ENCODE data around the gene TSPAN32. TPM values are rescaled to one million over a fixed set of nuclear protein-coding genes. Genes with fewer than 3 reads are reported as not detected.
A peak's percentile ranks its signal among the peaks of the same experiment; 100 is the strongest.
"Not testable (repeated sequence)": the region's sequence is repeated elsewhere in the genome, so short reads cannot be mapped to it uniquely, and the experiment has no call there.

TSPAN32 gene
- total RNA-seq, 1 donor = 1.4 TPM

DNA sequence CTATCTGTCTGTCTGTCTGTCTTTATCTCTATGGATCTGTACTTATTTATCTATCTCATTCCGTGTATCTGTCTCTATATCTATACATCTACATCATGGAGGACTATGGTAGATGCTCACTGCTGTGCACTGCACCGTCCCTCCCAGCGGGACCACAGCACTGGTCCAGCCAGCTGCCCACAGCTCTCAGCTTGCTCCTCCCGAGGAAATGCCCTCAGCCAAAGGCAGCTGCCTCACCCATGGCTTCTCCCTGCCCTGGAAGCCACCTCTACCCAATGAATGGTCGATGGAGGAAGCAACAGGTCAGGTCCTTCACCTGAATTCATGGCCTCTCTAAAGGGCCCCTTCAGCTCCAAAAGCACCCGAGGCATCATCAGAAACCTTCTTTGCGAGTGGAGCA lies 60.6 kb downstream of the TSPAN32 start:
- no peak for DNase-seq (ENCODE audit: insufficient read length, low spot score, missing footprints)
- H3K27me3 ChIP-seq (ENCODE audit: insufficient read depth, low read length) = no peaks in the 10 kb centered on the region
- no peaks in the 10 kb centered on the region for H4K20me1 ChIP-seq (ENCODE audit: insufficient read depth, low read length)
- TF ChIP-seq, protein P1, sequence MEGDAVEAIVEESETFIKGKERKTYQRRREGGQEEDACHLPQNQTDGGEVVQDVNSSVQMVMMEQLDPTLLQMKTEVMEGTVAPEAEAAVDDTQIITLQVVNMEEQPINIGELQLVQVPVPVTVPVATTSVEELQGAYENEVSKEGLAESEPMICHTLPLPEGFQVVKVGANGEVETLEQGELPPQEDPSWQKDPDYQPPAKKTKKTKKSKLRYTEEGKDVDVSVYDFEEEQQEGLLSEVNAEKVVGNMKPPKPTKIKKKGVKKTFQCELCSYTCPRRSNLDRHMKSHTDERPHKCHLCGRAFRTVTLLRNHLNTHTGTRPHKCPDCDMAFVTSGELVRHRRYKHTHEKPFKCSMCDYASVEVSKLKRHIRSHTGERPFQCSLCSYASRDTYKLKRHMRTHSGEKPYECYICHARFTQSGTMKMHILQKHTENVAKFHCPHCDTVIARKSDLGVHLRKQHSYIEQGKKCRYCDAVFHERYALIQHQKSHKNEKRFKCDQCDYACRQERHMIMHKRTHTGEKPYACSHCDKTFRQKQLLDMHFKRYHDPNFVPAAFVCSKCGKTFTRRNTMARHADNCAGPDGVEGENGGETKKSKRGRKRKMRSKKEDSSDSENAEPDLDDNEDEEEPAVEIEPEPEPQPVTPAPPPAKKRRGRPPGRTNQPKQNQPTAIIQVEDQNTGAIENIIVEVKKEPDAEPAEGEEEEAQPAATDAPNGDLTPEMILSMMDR (IDR thresholded peaks at IDR 0.05; ENCODE audit: extremely low read depth, low read depth, low read length) = no peak
- no peaks in the 10 kb centered on the region for H3K4me1 ChIP-seq (ENCODE audit: insufficient read depth, low read length)
- H3K4me2 ChIP-seq (ENCODE audit: insufficient read depth, low read length) = no peak overlapping the region
- no peaks in the 10 kb centered on the region for H3K9me3 ChIP-seq (ENCODE audit: low read depth, low read length)
- H3K4me3 ChIP-seq (ENCODE audit: insufficient read depth, low read length) = no peak overlapping the region
- H3K27ac ChIP-seq (ENCODE audit: low read depth, low read length) = no peak overlapping the region
- no peaks in the 10 kb centered on the region for H3K79me2 ChIP-seq (ENCODE audit: insufficient read depth, low read length)
- no peak overlapping the region for H2AFZ ChIP-seq (ENCODE audit: low read length)
- H3K36me3 ChIP-seq (ENCODE audit: insufficient read depth, low read length) = no peaks in the 10 kb centered on the region

DNA sequence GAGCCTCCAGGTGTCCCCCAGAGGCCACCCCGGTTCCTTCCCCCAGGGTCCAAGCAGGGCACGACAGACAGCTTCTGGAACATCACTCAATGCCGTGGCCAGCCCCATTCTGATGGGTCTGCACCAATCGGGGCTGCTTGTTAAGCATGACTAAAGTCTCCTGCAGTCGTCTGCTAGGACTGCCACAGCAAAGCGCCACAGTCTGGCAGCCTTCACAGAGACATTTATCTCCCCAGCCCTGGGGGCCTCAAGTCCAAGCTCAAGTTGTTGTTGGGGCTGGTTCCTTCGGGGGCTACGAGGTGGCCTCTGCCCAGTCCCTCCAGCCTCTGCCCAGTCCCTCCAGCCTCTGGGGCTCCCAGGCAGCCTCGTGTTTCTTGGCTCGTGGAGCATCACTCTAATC lies 61.3 kb downstream of the TSPAN32 start:
- no peaks in the 10 kb centered on the region for H4K20me1 ChIP-seq (ENCODE audit: insufficient read depth, low read length)
- no peaks in the 10 kb centered on the region for H3K27me3 ChIP-seq (ENCODE audit: insufficient read depth, low read length)
- H3K36me3 ChIP-seq (ENCODE audit: insufficient read depth, low read length) = no peaks in the 10 kb centered on the region
- H3K79me2 ChIP-seq (ENCODE audit: insufficient read depth, low read length) = no peaks in the 10 kb centered on the region
- no peak for DNase-seq (ENCODE audit: insufficient read length, low spot score, missing footprints)
- no peaks in the 10 kb centered on the region for H3K9me3 ChIP-seq (ENCODE audit: low read depth, low read length)
- no peaks in the 10 kb centered on the region for H3K4me1 ChIP-seq (ENCODE audit: insufficient read depth, low read length)
- no peak overlapping the region for H3K4me3 ChIP-seq (ENCODE audit: insufficient read depth, low read length)
- H3K4me2 ChIP-seq (ENCODE audit: insufficient read depth, low read length) = no peak overlapping the region
- no peak overlapping the region for H3K27ac ChIP-seq (ENCODE audit: low read depth, low read length)
- TF ChIP-seq, protein P1 (IDR thresholded peaks at IDR 0.05; ENCODE audit: extremely low read depth, low read depth, low read length) = no peak
- no peak overlapping the region for H2AFZ ChIP-seq (ENCODE audit: low read length)

DNA sequence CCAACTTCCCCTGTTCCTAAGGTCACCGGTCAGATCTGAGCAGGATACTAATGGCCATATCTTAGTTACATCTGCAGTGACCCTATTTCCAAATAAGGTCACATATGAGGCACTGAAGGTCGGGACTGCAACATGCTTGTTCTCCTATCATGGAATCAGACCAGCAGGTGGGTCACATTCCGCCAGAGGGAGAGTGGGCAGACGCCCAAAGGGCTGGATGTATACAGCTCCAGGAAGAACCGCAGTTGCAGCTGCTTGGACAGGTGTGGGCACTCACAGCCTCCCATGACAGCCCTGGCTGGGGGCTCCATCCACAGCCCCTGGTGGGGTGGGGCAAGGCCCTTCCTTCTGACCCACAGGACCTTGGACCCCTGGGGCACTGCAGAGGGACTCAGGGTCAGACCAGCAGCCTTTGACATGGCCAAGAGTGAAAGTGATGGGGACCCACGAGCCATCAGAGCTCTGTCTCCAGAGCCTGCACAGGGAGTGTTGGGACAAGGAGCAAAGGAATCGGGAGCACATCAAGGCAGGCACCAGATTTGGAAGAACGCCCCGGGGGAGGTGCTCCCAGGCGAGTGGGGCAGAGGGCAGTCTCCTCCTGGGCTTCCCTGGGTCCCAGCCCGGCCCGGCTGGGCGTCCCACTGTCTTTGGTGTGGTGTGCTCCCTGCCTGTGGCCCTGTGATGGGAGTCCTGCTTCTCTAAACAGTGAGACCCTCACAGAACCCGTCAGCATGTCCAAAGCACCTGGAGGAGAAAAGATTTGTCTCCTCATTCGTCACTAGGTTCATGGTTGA lies 62.0 kb downstream of the TSPAN32 start:
- H3K9me3 ChIP-seq (ENCODE audit: low read depth, low read length) = no peaks in the 10 kb centered on the region
- TF ChIP-seq, protein P1 (IDR thresholded peaks at IDR 0.05; ENCODE audit: extremely low read depth, low read depth, low read length) = no peak
- no peak overlapping the region for H3K4me2 ChIP-seq (ENCODE audit: insufficient read depth, low read length)
- no peaks in the 10 kb centered on the region for H3K4me1 ChIP-seq (ENCODE audit: insufficient read depth, low read length)
- H4K20me1 ChIP-seq (ENCODE audit: insufficient read depth, low read length) = no peaks in the 10 kb centered on the region
- no peaks in the 10 kb centered on the region for H3K36me3 ChIP-seq (ENCODE audit: insufficient read depth, low read length)
- H3K79me2 ChIP-seq (ENCODE audit: insufficient read depth, low read length) = no peaks in the 10 kb centered on the region
- no peaks in the 10 kb centered on the region for H3K27me3 ChIP-seq (ENCODE audit: insufficient read depth, low read length)
- no peak overlapping the region for H2AFZ ChIP-seq (ENCODE audit: low read length)
- DNase-seq (ENCODE audit: insufficient read length, low spot score, missing footprints) = peak; percentile 68
- no peak overlapping the region for H3K27ac ChIP-seq (ENCODE audit: low read depth, low read length)
- H3K4me3 ChIP-seq (ENCODE audit: insufficient read depth, low read length) = no peak overlapping the region

DNA sequence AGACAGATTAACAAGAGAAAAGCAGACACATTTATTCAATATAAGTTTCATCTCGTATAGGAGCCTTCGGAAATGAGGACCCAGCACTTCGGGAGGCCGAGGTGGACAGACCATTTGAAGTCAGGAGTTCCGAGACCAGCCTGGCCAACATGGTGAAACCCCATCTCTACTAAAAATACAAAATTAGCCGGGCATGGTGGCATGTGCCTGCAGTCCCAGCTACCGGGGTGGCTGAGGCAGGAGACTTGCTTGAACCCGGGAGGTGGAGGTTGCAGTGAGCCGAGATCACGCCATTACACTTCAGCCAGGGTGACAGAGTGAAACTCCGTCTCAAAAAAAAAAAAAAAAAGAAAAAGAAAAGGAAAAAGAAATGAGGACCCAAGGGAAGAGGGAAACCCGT lies 62.6 kb downstream of the TSPAN32 start:
- not testable (repeated sequence) for DNase-seq (ENCODE audit: insufficient read length, low spot score, missing footprints); H3K4me2 ChIP-seq (ENCODE audit: insufficient read depth, low read length); H3K27ac ChIP-seq (ENCODE audit: low read depth, low read length); H2AFZ ChIP-seq (ENCODE audit: low read length); H3K4me1 ChIP-seq (ENCODE audit: insufficient read depth, low read length); H3K9me3 ChIP-seq (ENCODE audit: low read depth, low read length); H3K4me3 ChIP-seq (ENCODE audit: insufficient read depth, low read length); H4K20me1 ChIP-seq (ENCODE audit: insufficient read depth, low read length); H3K79me2 ChIP-seq (ENCODE audit: insufficient read depth, low read length); H3K36me3 ChIP-seq (ENCODE audit: insufficient read depth, low read length); H3K27me3 ChIP-seq (ENCODE audit: insufficient read depth, low read length)
